NCI-H1694 treated with DMSO at 0.1 percent for 48 hours (cell line): ENCODE data around the gene TLL2.

Experiments used
- DNase-seq: peaks from one replicate; lab custom pipeline; 2025; lab: John Stamatoyannopoulos, UW

Gene TLL2

DNA sequence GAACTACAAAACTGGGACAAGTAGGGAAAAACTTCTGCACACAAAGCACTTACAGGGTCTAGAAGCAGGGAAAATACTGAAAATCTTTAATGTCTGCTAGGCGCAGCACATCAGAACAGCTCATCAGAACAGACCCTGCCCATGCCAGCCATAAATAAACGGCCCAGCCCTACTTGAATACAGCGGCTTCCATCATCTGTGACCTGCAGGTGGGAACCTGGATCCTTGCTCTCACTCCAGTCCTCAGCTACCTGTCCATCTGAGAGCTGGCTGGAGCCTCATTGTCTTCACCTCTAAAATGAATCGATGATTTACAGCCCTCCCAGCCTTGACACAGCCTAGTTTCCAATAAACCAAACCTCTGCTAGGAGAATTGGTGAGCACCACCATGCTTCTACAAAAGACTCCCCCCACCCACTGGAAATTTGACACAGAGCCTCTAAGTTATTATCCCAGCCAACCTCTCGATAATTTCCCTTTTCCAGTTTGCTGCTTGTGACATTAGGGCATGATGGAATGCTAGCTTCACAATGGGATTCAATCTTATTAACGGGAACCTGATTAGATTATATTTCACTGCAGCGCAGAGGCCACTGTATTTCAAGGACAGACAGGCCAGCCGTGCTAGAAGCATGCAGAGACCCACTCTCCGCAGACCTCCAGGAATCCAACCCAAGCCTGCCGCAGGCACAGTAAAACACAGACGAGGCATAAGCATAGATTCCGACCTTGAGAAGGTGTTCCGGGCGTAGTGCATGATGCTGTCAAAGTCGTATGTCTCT lies 93.3 kb downstream of the TLL2 start:
- no peak for DNase-seq

DNA sequence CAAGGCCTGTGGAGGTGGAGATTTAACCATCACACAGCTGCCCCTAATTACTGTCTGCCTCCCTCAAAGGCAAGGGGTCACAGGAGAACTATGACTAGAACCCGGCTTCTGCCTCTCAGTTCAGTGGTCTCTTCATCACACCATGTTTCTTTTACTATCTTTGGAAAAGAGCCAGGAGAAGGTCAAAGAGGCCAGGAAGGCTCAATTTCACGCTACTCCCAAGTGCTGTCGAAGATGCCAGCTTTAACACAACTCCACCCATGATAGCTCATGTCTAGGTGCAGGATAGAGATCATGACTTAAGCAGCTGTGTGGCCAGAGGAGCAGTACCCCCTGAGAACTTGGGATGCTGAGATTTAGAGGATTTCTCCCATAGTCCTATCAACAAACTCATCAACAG lies 94.4 kb downstream of the TLL2 start:
- no peak for DNase-seq

DNA sequence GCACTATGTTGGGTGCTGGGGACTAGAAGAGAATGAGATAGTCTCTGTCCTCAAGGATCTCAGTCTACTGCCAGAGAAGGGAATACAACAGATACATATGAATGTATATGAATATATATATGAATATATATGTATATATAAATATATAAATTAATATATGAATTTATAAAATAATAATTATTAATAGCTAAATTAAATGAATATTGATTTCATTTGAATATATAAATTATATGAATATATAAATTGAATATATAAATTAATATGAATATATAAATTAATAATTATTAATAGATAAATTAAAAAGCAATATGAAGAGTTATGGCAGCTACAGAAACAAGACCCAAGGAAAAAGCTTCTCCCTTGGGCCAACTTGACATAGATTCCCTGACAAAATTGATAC lies 95.1 kb downstream of the TLL2 start:
- DNase-seq, result no peak

DNA sequence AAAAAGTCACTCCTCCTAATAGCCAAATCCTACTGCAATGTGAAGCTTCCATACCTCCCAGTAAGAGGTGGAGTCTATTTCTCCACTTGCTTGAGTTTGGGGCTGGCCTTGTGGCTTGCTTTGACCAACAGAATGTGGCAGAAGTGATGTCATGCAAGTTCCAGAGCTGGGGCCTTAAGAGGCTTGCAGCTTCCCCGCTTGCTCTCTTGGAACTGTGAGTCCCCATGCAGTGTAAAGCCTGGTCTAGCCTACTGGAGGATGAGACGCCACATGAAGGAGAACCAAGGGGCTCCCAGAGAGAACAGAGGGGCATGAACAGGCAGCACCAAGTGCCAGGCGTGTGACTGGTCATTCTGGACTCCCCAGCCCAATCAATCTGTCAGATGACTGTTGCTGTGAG lies 96.3 kb downstream of the TLL2 start:
- no peak for DNase-seq

DNA sequence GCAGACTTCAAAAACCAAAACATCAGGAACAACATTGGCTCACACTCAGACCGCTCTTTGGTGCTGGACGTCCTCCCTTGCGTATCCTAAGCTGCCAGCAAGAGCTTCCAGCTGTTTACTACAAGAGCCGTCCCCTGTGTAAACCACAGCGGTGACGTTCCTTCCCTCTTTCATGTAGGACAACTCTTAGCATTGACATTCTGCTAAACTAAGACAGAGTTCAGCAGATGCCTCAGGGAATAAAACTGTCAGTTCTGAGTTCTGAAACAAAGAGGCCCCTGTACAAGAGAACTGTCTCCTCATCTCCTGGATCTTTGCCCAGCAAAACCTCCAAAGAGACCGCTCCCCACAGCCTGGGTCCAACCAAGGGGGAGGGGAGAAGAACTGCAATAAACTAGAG lies 97.1 kb downstream of the TLL2 start:
- DNase-seq, result no peak

DNA sequence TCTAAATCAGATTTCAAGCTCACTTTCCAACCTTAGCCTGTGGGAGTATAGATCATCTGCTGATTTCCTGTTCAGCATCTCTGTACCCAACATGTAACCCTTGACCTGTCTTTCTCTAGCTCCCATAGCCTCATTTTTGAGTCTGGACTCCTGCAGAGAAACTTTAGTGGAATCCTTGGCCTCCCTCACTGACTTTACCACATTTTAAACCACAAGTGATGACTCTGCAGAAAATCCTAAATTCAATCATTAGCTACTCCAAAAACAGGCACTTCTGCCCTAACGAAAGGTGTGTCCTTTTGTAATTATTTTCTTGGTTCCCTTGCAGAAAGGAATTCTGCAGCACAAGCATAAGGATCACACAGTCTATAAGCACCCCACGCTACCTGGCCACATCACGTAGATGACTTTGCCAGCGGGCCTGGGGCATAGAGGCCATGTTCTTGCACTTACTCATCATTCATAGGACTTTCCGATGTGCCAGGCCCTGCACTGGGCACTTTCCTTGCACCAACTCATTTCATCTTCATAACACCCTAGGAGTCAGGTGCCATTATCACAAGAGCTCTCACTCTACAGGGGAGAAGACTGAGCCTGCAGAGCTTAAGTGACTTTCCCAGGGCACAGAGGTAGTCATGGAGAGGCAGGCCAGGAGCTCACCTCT lies 97.7 kb downstream of the TLL2 start:
- DNase-seq, result no peak

DNA sequence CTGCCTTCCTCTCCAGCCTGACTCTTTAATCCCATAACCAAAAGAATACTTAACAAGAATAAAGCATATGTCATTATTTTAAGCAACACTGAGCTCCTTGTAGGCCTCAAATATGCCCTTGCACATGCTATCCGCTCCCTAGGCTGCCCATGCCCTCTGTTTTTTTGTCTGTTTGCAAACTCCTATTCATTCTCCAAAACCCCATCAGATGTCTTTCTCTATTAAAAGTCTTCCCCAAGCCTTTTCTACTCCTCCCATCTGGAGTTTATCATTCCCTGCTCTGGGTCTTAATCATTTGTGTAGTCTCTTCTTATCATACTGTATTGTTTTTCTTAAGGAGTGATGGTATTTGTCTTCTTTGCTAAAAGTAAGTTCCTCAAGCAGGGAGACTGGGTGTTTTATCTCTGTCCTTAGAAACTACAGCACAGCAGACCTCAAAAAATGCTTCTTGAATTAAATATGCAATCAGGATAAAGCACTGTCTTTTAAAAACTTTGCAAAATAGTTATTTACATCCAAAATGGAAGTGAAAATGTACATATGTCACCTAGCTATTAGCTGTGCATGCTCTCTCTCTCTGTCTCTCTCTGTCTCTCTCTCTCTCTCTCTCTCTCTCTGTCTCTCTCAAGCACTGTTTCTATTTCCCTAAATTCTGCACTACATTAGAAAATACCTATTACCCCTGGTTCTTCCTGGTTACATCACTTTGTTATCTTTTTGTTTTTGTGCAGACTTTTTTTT lies 98.4 kb downstream of the TLL2 start:
- DNase-seq, result no peak

DNA sequence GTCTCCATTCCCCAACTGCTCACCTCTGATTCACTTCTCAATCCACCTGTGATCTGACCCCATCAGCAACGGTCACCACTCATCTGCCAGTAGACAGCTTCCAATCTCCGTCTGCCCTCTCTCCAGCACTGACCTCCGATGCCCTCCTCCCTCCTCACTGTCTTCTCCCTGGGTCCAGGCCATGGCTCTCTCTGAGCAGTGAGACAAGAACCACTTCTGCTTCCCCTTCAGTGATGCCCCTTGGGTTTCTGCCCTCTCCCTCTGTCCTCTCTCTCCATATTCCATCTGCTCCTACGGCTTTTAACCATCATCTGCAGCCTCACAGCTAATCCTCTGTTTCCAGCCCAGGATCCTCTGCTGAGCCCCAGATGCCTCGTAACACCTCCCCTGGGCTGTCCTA lies 99.4 kb downstream of the TLL2 start:
- DNase-seq, result no peak

DNA sequence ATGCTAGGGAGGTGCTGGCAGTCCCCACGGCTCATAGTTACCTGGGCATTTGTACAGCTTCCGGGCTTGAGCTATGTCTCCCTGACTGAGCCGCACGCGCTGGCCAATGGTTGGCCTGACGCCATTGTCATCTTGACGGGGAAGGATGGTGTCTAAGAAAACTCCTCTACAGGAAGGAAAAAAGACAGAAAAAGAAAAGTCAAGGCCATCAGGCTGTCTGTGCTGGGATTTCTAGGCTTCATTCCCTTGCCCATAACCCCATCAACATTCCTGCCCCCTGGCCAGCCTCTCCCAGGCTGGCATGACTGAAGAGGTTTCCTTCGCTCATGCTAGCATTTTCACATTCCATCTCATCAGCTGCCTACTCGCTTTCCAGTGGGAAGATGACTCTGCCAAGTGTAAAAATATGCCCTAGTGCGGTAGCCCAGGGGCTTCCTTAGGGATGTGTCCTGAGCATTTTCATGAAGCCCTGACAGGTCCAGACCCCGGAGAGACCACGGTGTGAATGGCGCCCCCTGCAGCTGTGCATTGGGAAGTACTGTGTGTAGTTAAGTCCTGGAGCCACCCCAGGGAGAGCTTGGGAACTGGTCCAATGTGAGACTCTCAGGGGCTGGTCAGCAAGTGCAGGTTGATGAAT lies 100.5 kb downstream of the TLL2 start:
- no peak for DNase-seq

DNA sequence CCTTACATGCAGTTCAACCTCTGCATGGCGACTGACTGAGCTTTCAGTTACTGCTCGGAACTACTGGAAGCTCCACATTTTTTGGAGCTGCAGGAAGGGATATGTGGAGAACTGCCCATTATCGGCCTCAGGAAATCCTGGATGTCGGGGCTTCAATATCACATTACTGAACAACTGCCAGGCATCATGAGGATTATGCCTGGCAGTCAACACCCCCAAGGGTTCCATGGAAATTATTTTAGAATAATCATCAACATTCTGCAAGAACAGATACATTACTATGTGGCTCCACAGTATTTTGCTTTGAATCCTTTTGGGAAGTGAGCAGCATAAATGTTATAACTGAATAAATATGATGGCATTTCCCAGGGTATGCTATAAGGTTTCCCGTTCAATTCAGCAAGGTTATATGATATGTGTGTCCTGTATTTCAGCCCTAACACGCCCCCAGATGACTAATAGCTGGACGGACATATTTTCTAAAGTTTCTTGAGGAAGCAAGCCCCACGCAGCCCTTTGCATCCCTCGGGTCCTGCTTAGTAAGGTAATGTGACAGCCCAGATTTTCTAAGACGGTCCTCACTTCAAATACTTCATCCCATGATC lies 101.9 kb downstream of the TLL2 start:
- DNase-seq, result no peak

DNA sequence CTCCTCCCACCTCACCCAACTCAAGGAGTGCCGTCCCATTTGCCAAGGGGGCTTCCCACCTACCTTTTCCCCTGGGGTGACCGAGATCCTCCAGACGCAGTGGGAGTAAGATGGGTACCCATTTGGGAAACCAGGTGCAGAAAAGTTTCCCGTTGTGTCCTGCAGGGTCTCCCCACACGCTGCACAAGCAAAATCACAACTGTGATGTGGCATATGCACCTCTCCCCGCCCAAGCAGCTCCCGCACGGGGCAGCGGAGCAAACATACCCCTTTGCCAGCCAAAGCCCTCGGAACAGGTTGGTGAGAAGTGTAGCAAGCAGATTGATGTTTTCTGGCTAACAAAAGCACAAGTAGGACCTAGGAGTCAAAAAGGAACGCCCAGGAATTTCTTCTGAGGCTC lies 103.4 kb downstream of the TLL2 start:
- DNase-seq, result no peak

DNA sequence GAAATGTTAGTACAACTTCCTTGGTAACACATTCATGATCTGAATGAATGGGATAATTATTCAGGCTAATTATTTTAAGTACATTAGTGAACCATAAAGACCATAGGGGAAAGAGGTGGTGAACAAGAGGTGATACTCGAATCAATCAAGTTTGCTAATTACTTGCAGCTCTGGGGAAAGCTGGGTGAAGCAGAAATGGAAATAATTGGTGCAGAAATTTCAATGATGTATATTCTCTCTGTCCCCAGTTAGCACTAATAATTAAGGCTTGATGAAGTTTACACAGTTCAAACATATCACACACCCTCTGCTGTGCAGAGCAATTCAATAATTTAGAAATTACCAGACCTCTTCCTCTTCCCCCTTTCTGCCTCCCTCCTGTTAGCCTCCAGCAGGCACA lies 105.5 kb downstream of the TLL2 start:
- no peak for DNase-seq

DNA sequence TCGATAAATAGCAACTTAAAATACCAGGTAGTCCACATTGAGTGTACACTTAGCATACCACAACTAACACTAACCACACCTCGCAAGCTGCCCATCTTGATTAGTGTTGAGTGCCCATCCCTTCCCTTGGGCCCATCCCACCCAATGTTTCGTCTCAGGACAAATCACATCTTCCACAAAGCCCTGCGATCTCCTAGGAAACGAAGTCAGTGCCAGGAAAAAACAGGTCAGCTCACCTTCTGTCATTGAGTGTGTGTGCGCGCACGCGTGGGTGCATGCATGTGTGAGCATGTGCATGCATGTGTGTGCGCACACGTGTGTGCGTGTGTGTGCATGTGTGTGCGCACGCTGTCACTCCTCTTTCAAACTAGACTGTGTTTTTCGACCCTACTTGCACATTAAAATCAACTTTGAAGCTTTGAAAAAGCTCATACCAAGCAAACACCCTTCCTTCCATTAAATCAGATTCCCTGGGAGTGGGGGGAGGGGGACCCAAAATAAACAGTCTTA lies 106.1 kb downstream of the TLL2 start:
- no peak for DNase-seq

DNA sequence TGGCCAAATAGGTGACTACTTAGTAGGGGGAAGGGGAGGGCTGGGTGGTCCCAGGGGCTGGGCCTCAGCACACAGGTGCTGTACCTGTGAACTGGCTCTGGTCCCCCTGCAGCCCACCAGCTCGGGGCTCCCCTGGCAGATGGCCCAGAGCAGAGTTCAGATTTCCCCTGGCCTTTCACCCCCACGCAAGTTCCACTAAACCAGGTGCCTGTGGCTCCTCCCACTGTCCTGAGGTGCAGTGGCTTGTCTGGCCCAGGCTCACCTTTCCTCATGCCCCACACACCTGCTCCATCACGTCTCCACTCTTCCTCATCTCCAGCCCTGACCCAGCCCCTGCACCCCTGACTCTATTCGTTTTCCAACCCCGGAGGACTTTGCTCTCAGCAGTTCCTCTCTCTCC lies 107.6 kb downstream of the TLL2 start:
- DNase-seq, result no peak

DNA sequence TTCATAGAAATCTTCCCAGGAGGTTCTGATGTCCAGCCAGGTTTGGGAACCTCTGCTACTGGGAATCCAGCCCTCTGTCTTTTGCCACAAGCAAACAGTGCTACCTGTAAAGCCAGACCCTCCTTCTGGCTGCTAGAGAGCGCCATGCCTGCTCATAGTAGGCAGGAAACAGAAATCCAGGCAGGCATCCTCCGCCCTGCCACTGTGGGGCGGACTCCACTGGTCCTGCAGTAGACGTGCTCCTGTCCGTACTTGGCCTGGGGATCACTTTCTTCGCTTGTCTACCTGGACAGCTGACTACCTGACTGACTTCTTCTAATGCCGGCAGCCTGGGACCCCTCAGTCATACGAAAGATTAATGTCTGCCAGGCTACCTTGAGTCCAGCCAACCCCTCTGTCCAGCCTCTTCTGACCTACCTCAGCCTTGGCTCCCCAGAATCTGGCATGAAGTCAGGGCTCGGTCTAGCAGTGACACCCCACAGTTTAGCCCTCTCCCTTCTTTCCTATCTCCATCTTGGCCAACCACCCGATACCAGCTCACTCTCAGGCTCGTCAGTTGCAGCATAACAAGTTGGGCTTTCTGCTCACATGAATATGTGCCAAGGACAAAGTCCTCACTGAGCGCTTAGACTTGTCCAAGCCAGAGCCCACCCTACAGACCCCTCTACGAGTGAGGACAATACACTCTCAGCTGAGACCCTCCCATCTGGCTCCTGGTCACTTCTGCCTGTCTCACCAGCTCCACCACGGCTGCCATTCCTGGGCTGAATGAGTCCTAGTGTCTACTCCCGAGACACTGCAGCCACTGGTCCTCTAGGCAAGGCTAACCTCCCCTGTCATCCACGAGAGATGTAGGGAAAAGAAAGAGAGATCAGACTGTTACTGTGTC lies 111.1 kb downstream of the TLL2 start:
- no peak for DNase-seq

DNA sequence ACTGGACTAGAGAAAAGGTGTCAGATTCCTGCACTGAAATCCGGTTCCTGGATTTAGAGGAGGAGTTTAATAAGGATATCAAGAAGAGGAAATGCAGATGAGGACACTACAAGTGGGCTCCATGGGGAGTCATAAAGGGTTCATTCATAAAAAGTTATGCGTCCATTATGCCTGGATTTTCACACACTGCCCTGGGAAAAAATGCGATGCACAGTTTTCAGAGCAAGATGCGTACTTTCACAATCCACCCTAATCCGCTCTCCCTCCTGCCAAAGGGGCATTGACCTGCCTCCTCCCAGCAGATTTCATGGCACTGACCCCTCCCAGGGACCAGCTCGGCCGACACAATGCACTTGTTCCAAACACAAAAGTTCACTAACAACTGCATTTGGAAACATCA lies 112.7 kb downstream of the TLL2 start:
- DNase-seq, result no peak

DNA sequence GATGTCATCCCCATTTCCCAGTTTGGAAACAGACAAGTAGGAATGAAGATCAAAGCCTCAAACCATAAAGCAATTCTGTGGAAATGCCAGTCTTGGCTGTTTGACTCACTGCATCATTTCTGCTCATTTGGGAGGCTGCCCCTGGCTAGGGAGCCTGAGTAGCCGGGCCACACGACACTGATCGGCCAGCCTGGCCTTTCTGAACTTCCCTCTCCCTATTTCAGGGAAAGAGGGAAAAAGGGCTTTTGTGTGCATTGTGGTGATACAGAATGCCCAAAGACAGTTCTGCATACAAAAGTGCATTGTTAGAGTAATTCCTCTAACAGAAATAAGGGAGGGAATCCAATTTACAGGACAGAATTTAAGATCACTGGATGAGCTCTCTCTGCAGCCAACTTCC lies 113.3 kb downstream of the TLL2 start:
- no peak for DNase-seq

DNA sequence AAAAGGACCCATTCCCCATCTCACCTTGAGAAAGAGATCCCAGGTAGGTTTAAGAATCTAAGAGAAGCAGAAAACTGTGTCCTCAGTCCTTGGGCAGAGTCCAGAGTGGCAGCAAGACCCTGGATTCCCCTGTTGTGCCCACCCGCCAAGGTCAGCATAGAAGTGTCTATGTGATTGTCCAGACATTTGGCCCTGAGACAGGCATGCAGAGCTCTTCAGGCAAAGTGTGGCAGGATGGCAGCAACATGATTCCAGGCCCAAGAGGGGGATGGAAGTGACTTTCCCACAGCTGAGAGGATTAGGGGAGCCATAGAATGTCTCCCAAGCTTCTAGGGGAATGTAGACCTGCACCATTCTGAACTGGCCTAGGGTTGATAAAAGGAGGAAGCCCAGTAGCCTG lies 115.8 kb downstream of the TLL2 start:
- DNase-seq, result no peak

DNA sequence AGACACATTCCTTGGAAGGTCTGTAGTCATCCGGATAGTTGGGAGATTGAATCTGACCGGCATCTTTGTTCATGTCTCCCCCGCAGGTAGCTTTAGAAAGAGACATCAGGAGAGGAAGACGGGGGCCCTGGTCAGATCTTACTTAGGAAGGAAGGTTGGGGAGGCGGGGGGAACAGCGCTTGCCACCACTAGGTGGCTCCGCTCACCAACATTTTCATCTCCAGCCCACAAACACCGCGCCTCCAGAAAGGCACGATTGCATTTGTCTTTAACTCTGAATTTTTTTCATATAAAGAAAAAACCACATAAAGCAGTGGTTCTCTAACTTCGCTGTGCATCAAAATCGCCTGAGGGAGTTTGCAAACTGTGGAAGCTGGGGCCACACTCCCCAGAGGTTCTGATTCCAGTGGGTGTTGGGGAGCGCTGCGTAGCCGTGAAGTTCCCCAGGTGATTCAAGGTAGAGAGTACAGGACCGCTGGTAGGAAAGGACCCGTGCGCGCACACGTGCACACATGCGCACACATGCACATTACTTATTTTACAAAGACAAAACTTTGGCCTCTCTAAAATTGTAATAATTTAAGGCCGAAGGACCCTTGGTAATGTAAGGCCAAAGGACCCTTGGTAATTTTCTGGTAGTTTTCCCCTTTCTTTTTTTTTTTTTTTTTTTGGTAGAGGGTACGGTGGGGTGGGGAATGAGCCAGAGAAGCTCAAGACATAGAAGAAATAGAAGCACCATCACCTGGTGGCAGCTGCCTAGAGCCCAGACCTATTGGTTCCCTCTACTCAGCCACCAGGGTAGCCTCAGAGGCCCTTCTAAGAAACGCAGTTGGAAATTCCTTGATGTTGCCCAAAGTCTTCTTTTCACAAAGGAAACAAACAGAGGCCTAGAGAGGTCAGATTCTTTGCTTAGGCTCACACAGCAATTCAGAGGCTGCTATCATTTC lies 117.5 kb downstream of the TLL2 start:
- DNase-seq, result peak; percentile 36

DNA sequence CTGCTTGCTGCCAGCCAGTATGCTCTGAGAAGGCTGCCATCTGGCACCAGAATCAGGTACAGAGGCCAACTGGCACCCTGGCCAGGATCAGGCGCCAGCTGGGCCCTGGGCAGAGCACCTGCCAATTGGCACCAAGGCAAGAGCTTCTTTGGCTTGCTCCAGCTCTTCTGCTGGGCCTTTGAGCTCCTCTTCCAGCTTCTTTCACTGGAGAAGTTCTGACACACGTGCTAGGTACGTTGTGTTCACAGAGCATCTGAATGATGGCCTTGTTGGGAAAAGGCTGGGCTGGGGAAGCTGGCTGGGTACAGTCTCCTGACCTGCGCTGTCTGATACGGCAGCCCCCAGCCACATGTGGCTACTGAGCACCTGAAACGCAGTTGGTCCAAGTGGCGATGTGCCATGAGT lies 123.3 kb downstream of the TLL2 start:
- DNase-seq, result peak; percentile 76
